Measurements from ENCODE around the gene VCAN.

VCAN gene

DNA sequence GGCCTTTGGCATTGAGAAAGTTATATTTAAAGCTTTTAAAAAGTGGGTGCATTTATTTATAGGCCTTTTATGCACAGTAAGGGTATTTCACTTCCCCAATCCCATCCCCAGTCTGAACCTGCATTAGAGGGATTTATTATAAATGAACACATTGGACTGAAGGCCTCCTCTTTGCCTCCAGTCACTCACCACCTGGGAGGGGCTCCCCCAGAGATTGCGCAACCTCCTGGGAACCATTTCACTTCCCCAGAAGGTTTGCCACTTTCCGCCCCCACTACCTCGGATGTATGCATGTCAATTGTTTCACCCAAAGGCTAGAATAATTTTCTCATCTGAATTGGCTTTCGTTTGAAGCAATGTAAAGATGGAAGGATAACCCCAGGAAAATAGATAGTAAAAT is 29.8 kb upstream of the VCAN start:
- TF ChIP-seq, protein P1, sequence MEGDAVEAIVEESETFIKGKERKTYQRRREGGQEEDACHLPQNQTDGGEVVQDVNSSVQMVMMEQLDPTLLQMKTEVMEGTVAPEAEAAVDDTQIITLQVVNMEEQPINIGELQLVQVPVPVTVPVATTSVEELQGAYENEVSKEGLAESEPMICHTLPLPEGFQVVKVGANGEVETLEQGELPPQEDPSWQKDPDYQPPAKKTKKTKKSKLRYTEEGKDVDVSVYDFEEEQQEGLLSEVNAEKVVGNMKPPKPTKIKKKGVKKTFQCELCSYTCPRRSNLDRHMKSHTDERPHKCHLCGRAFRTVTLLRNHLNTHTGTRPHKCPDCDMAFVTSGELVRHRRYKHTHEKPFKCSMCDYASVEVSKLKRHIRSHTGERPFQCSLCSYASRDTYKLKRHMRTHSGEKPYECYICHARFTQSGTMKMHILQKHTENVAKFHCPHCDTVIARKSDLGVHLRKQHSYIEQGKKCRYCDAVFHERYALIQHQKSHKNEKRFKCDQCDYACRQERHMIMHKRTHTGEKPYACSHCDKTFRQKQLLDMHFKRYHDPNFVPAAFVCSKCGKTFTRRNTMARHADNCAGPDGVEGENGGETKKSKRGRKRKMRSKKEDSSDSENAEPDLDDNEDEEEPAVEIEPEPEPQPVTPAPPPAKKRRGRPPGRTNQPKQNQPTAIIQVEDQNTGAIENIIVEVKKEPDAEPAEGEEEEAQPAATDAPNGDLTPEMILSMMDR (IDR thresholded peaks at IDR 0.05; ENCODE audit: low read depth, low read length): no peak
- DNase-seq: no peak
- no peaks in the 10 kb centered on the region for H3K9me3 ChIP-seq (ENCODE audit: severe bottlenecking)
- H3K36me3 ChIP-seq: no peaks in the 10 kb centered on the region
- H3K4me3 ChIP-seq (ENCODE audit: low read depth, low read length): no peak overlapping the region
- H3K27me3 ChIP-seq (ENCODE audit: insufficient read depth, low read depth, severe bottlenecking): no peaks in the 10 kb centered on the region
- no peak overlapping the region for H3K27ac ChIP-seq

- no peaks in the 10 kb centered on the region for H3K9me3 ChIP-seq (ENCODE audit: severe bottlenecking)
- TF ChIP-seq, protein P1 (IDR thresholded peaks at IDR 0.05; ENCODE audit: low read depth, low read length): no peak
- no peak overlapping the region for H3K27ac ChIP-seq
- no peaks in the 10 kb centered on the region for H3K36me3 ChIP-seq
- no peak for DNase-seq
- H3K4me3 ChIP-seq (ENCODE audit: low read depth, low read length): no peak overlapping the region
- no peaks in the 10 kb centered on the region for H3K27me3 ChIP-seq (ENCODE audit: insufficient read depth, low read depth, severe bottlenecking)
Observed at GRCh38 chr5:83443534-83443933, 28.0 kb upstream of the VCAN start.

DNA sequence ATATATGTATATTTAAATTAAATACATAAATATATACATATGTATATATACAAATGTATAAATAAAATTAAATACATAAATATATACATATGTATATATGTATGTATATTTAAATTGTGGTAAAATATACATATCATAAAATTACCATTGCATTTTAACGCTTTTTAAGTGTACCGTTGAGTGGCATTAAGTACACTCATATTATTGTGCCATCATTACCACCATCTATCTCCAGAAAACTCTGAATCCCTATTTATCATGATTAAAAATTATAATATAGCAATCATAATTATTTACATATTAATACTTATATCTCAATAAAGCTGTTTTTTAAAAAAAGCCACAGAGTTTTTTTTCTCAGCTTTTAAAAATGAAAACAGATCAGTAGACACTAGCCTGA is 27.1 kb upstream of the VCAN start:
- H3K27me3 ChIP-seq (ENCODE audit: insufficient read depth, low read depth, severe bottlenecking): no peaks in the 10 kb centered on the region
- no peak overlapping the region for H3K4me3 ChIP-seq (ENCODE audit: low read depth, low read length)
- TF ChIP-seq, protein P1 (IDR thresholded peaks at IDR 0.05; ENCODE audit: low read depth, low read length): no peak
- H3K27ac ChIP-seq: no peak overlapping the region
- no peak for DNase-seq
- H3K36me3 ChIP-seq: no peaks in the 10 kb centered on the region
- H3K9me3 ChIP-seq (ENCODE audit: severe bottlenecking): no peaks in the 10 kb centered on the region

GRCh38 chr5:83446253-83446947 is 25.1 kb upstream of the VCAN start:
- Histone ChIP-seq H3K4me3 (ENCODE audit: low read depth, low read length) (no peak overlapping the region), H3K9me3 (ENCODE audit: severe bottlenecking) (no peaks in the 10 kb centered on the region), H3K27ac (no peak overlapping the region), H3K36me3 (no peaks in the 10 kb centered on the region), H3K27me3 (ENCODE audit: insufficient read depth, low read depth, severe bottlenecking) (no peaks in the 10 kb centered on the region)
- DNase-seq: no peak
- TF ChIP-seq, protein P1 (IDR thresholded peaks at IDR 0.05; ENCODE audit: low read depth, low read length): no peak

DNA sequence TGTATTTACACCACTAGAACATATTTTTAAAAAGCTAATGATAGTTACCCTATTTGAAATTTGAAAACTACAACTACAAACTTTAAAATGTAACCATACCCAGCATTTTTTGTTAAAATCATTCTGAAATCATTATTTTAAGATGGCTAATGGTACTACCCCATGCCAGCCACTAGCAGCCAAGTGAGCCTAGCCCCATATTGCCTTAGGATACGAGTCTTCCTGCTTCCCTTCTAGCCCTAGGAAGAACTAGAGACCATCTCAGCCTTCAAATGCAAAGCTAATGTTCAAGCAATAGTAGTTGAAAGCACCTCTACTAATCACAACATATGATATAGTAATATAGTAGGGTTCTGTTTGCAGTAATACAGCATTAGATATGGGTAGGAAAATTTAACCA is 24.0 kb upstream of the VCAN start:
- no peak for DNase-seq
- H3K36me3 ChIP-seq: no peaks in the 10 kb centered on the region
- no peaks in the 10 kb centered on the region for H3K27me3 ChIP-seq (ENCODE audit: insufficient read depth, low read depth, severe bottlenecking)
- TF ChIP-seq, protein P1 (IDR thresholded peaks at IDR 0.05; ENCODE audit: low read depth, low read length): no peak
- H3K9me3 ChIP-seq (ENCODE audit: severe bottlenecking): no peaks in the 10 kb centered on the region
- H3K4me3 ChIP-seq (ENCODE audit: low read depth, low read length): no peak overlapping the region
- no peak overlapping the region for H3K27ac ChIP-seq
